ENCODE data around the gene TMEM8B.

- no peak for TF ChIP-seq TOX (CRISPR knock-in tag; IDR thresholded peaks at IDR 0.05; ENCODE audit: borderline replicate concordance)
- TF ChIP-seq RARB (CRISPR knock-in tag; IDR thresholded peaks at IDR 0.05), result no peak
- TF ChIP-seq CREB5 (CRISPR knock-in tag; IDR thresholded peaks at IDR 0.05; ENCODE audit: low read depth), result no peak
- TF ChIP-seq ZNF8 (CRISPR knock-in tag; IDR thresholded peaks at IDR 0.05), result no peak
- TF ChIP-seq GLIS3 (CRISPR knock-in tag; IDR thresholded peaks at IDR 0.05), result no peak
Measured at GRCh38 chr9:35820076-35820475, 9.0 kb upstream of the TMEM8B start.

Data from SK-N-SH treated with all-trans-retinoic acid at 6 μM for 48 hours (cell line).